ENCODE measurements around the gene GRID2. TPM values are rescaled to one million over a fixed set of nuclear protein-coding genes. Genes with fewer than 3 reads are reported as not detected.

Gene GRID2
- polyA plus RNA-seq, 2 donors, result 0.02 TPM; not detected in 1

GRCh38 chr4:92304121-92304520 is 355 bp downstream of the GRID2 start:
- Histone ChIP-seq H3K4me3 (ENCODE audit: low read depth in 1 of 2, low read length in 2 of 2) (peak overlapping the region in 1 of 2 donors; percentile 35), H3K36me3 (ENCODE audit: control insufficient read depth in 2 of 2, insufficient read depth in 2 of 2, low read length in 1 of 2) (no peaks in the 10 kb centered on the region), H3K27ac (ENCODE audit: low read depth in 2 of 2, low read length in 1 of 2) (no peak overlapping the region), H3K27me3 (ENCODE audit: control insufficient read depth in 1 of 2, insufficient read depth in 2 of 2, low read length in 2 of 2) (peaks cover 3 to 5% of the 10 kb centered on the region in 2 donors), H3K4me1 (ENCODE audit: control insufficient read depth in 2 of 2, insufficient read depth in 2 of 2, low read length in 1 of 2) (peaks cover 3 to 8% of the 10 kb centered on the region in 2 donors), H3K9me3 (ENCODE audit: control insufficient read depth in 2 of 2, insufficient read depth in 1 of 2, low read depth in 1 of 2, low read length in 1 of 2) (no peaks in the 10 kb centered on the region)
- WGBS, 2 donors, result 2 to 4% methylated on average over 22 of the region's 22 CpGs

GRCh38 chr4:92304606-92305005 is 840 bp downstream of the GRID2 start:
- WGBS, 2 donors, result 3 to 4% methylated on average over 18 of the region's 18 CpGs
- H3K4me3 ChIP-seq (ENCODE audit: low read depth in 1 of 2, low read length in 2 of 2), result peak overlapping the region in 1 of 2 donors; percentile 42

GRCh38 chr4:92305148-92305877 is 1.5 kb downstream of the GRID2 start:
- Histone ChIP-seq H3K36me3 (ENCODE audit: control insufficient read depth in 2 of 2, insufficient read depth in 2 of 2, low read length in 1 of 2) (no peaks in the 10 kb centered on the region), H3K4me3 (ENCODE audit: low read depth in 1 of 2, low read length in 2 of 2) (peak overlapping the region; percentile 30 to 42), H3K9me3 (ENCODE audit: control insufficient read depth in 2 of 2, insufficient read depth in 1 of 2, low read depth in 1 of 2, low read length in 1 of 2) (no peaks in the 10 kb centered on the region), H3K4me1 (ENCODE audit: control insufficient read depth in 2 of 2, insufficient read depth in 2 of 2, low read length in 1 of 2) (peaks cover 3 to 8% of the 10 kb centered on the region in 2 donors), H3K27me3 (ENCODE audit: control insufficient read depth in 1 of 2, insufficient read depth in 2 of 2, low read length in 2 of 2) (peaks cover 3 to 5% of the 10 kb centered on the region in 2 donors), H3K27ac (ENCODE audit: low read depth in 2 of 2, low read length in 1 of 2) (no peak overlapping the region)
- 2 to 4% methylated on average over 68 of the region's 68 CpGs for WGBS, 2 donors

More at GRCh38 chr4:92304606-92305005, 840 bp downstream of the GRID2 start:
- Histone ChIP-seq H3K4me1 (ENCODE audit: control insufficient read depth in 2 of 2, insufficient read depth in 2 of 2, low read length in 1 of 2) (peaks cover 3 to 8% of the 10 kb centered on the region in 2 donors), H3K9me3 (ENCODE audit: control insufficient read depth in 2 of 2, insufficient read depth in 1 of 2, low read depth in 1 of 2, low read length in 1 of 2) (no peaks in the 10 kb centered on the region), H3K27ac (ENCODE audit: low read depth in 2 of 2, low read length in 1 of 2) (no peak overlapping the region), H3K27me3 (ENCODE audit: control insufficient read depth in 1 of 2, insufficient read depth in 2 of 2, low read length in 2 of 2) (peaks cover 3 to 5% of the 10 kb centered on the region in 2 donors), H3K36me3 (ENCODE audit: control insufficient read depth in 2 of 2, insufficient read depth in 2 of 2, low read length in 1 of 2) (no peaks in the 10 kb centered on the region)

- Histone ChIP-seq H3K4me1 (ENCODE audit: control insufficient read depth in 2 of 2, insufficient read depth in 2 of 2, low read length in 1 of 2) (peaks cover 3 to 8% of the 10 kb centered on the region in 2 donors), H3K36me3 (ENCODE audit: control insufficient read depth in 2 of 2, insufficient read depth in 2 of 2, low read length in 1 of 2) (no peaks in the 10 kb centered on the region), H3K27me3 (ENCODE audit: control insufficient read depth in 1 of 2, insufficient read depth in 2 of 2, low read length in 2 of 2) (peaks cover 3 to 5% of the 10 kb centered on the region in 2 donors), H3K4me3 (ENCODE audit: low read depth in 1 of 2, low read length in 2 of 2) (peak overlapping the region; percentile 30 to 42), H3K27ac (ENCODE audit: low read depth in 2 of 2, low read length in 1 of 2) (no peak overlapping the region), H3K9me3 (ENCODE audit: control insufficient read depth in 2 of 2, insufficient read depth in 1 of 2, low read depth in 1 of 2, low read length in 1 of 2) (no peaks in the 10 kb centered on the region)
- 6% methylated on average over 15 of the region's 15 CpGs for WGBS, 2 donors
Observed at GRCh38 chr4:92305878-92306520, 2.2 kb downstream of the GRID2 start.

- peaks cover 3 to 8% of the 10 kb centered on the region in 2 donors for H3K4me1 ChIP-seq (ENCODE audit: control insufficient read depth in 2 of 2, insufficient read depth in 2 of 2, low read length in 1 of 2)
- H3K4me3 ChIP-seq (ENCODE audit: low read depth in 1 of 2, low read length in 2 of 2), result no peak overlapping the region
- H3K27me3 ChIP-seq (ENCODE audit: control insufficient read depth in 1 of 2, insufficient read depth in 2 of 2, low read length in 2 of 2), result peaks cover 3 to 5% of the 10 kb centered on the region in 2 donors
- no peaks in the 10 kb centered on the region for H3K36me3 ChIP-seq (ENCODE audit: control insufficient read depth in 2 of 2, insufficient read depth in 2 of 2, low read length in 1 of 2)
- no peak overlapping the region for H3K27ac ChIP-seq (ENCODE audit: low read depth in 2 of 2, low read length in 1 of 2)
- H3K9me3 ChIP-seq (ENCODE audit: control insufficient read depth in 2 of 2, insufficient read depth in 1 of 2, low read depth in 1 of 2, low read length in 1 of 2), result no peaks in the 10 kb centered on the region
- WGBS, 2 donors, result 93 to 95% methylated on average over 2 of the region's 2 CpGs
Observed at GRCh38 chr4:92307181-92307580, 3.4 kb downstream of the GRID2 start.

- Histone ChIP-seq H3K27ac (ENCODE audit: low read depth in 2 of 2, low read length in 1 of 2) (no peak overlapping the region), H3K4me3 (ENCODE audit: low read depth in 1 of 2, low read length in 2 of 2) (no peak overlapping the region), H3K4me1 (ENCODE audit: control insufficient read depth in 2 of 2, insufficient read depth in 2 of 2, low read length in 1 of 2) (peaks cover 3 to 8% of the 10 kb centered on the region in 2 donors), H3K36me3 (ENCODE audit: control insufficient read depth in 2 of 2, insufficient read depth in 2 of 2, low read length in 1 of 2) (no peaks in the 10 kb centered on the region), H3K9me3 (ENCODE audit: control insufficient read depth in 2 of 2, insufficient read depth in 1 of 2, low read depth in 1 of 2, low read length in 1 of 2) (no peaks in the 10 kb centered on the region), H3K27me3 (ENCODE audit: control insufficient read depth in 1 of 2, insufficient read depth in 2 of 2, low read length in 2 of 2) (peaks cover 3 to 5% of the 10 kb centered on the region in 2 donors)
- 72 to 75% methylated on average over 4 of the region's 4 CpGs for WGBS, 2 donors
Observed at GRCh38 chr4:92307866-92308265, 4.1 kb downstream of the GRID2 start.

GRCh38 chr4:92317047-92317446 is 13.3 kb downstream of the GRID2 start:
- Histone ChIP-seq H3K4me3 (ENCODE audit: low read depth in 1 of 2, low read length in 2 of 2) (no peak overlapping the region), H3K36me3 (ENCODE audit: control insufficient read depth in 2 of 2, insufficient read depth in 2 of 2, low read length in 1 of 2) (no peaks in the 10 kb centered on the region), H3K27ac (ENCODE audit: low read depth in 2 of 2, low read length in 1 of 2) (no peak overlapping the region), H3K27me3 (ENCODE audit: control insufficient read depth in 1 of 2, insufficient read depth in 2 of 2, low read length in 2 of 2) (no peaks in the 10 kb centered on the region), H3K4me1 (ENCODE audit: control insufficient read depth in 2 of 2, insufficient read depth in 2 of 2, low read length in 1 of 2) (no peaks in the 10 kb centered on the region), H3K9me3 (ENCODE audit: control insufficient read depth in 2 of 2, insufficient read depth in 1 of 2, low read depth in 1 of 2, low read length in 1 of 2) (no peaks in the 10 kb centered on the region)
- 94 to 97% methylated on average over 1 of the region's 1 CpG for WGBS, 2 donors

- Histone ChIP-seq H3K36me3 (ENCODE audit: control insufficient read depth in 2 of 2, insufficient read depth in 2 of 2, low read length in 1 of 2) (no peaks in the 10 kb centered on the region), H3K27me3 (ENCODE audit: control insufficient read depth in 1 of 2, insufficient read depth in 2 of 2, low read length in 2 of 2) (no peaks in the 10 kb centered on the region), H3K27ac (ENCODE audit: low read depth in 2 of 2, low read length in 1 of 2) (no peak overlapping the region), H3K9me3 (ENCODE audit: control insufficient read depth in 2 of 2, insufficient read depth in 1 of 2, low read depth in 1 of 2, low read length in 1 of 2) (no peaks in the 10 kb centered on the region), H3K4me1 (ENCODE audit: control insufficient read depth in 2 of 2, insufficient read depth in 2 of 2, low read length in 1 of 2) (peaks cover 0 to 3% of the 10 kb centered on the region in 2 donors), H3K4me3 (ENCODE audit: low read depth in 1 of 2, low read length in 2 of 2) (no peak overlapping the region)
- WGBS, 2 donors, result 62 to 89% methylated on average over 2 of the region's 2 CpGs
Observed at GRCh38 chr4:92328095-92328494, 24.3 kb downstream of the GRID2 start.

- Histone ChIP-seq H3K4me3 (ENCODE audit: low read depth in 1 of 2, low read length in 2 of 2) (no peak overlapping the region), H3K27me3 (ENCODE audit: control insufficient read depth in 1 of 2, insufficient read depth in 2 of 2, low read length in 2 of 2) (no peaks in the 10 kb centered on the region), H3K4me1 (ENCODE audit: control insufficient read depth in 2 of 2, insufficient read depth in 2 of 2, low read length in 1 of 2) (peaks cover 0 to 4% of the 10 kb centered on the region in 2 donors), H3K27ac (ENCODE audit: low read depth in 2 of 2, low read length in 1 of 2) (no peak overlapping the region), H3K36me3 (ENCODE audit: control insufficient read depth in 2 of 2, insufficient read depth in 2 of 2, low read length in 1 of 2) (no peaks in the 10 kb centered on the region), H3K9me3 (ENCODE audit: control insufficient read depth in 2 of 2, insufficient read depth in 1 of 2, low read depth in 1 of 2, low read length in 1 of 2) (no peaks in the 10 kb centered on the region)
- 66 to 69% methylated on average over 2 of the region's 2 CpGs for WGBS, 2 donors
Observed at GRCh38 chr4:92333016-92333415, 29.2 kb downstream of the GRID2 start.
